ENCODE data around the gene CROCC2.

The CROCC2 gene

DNA sequence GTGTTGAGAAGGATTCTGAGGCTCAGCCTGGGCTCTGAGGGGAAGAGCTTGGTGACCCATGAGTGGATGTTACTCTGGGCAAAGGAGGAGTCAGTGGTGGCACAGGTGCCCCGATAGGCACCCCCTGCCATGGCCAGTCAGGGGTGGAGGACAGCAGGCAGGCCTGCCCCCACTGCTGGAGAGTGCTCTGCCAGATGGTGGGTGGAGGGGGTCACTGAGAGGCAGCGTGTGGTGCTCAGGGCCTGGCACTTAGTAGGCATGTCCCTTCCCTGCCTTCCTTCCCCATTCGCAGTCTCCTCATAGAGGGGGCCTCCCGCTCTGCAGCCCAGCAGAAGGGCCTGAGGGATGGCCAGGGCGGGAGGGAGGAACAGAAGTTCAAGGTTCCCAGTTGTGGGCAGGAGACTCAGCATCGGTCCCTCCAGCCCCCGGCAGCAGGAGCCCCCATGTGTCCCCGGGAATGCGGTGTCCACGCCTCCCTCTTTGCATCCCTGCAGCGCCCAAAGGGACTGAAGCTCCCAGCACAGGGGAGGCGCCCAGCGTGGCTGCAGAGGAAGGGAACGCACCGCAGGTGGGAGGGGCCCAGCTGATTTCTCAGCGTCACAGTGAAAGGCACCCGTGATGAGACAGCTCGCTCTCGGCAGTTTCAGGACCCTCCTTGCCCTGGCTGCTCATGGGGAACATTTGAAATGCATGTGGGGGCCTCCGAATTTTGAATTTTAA lies 86.6 kb downstream of the CROCC2 start:
- peaks cover 0 to 16% (median 8%) of the 10 kb centered on the region in 5 experiments for H3K9me3 ChIP-seq (ENCODE audit: control extremely low read depth in 1 of 5, control insufficient read depth in 4 of 5, insufficient read depth in 2 of 5, low read depth in 1 of 5, low read length in 4 of 5)
- peaks cover 0 to 2% (median 0%) of the 10 kb centered on the region in 5 experiments for H3K27me3 ChIP-seq (replicated peaks in 2 of 5; ENCODE audit: control insufficient read depth in 4 of 5, insufficient read depth in 5 of 5, low read length in 4 of 5)
- CTCF ChIA-PET = interaction anchor here (1.0 to 1.2 kb wide), 4 partner anchors 9 to 141 kb away, joined by 3 read pairs; no protein-coding TSS in a partner anchor
- DNase-seq = peak in 2 of 3 donors; percentile 66 to 70
- H3K36me3 ChIP-seq (ENCODE audit: control insufficient read depth in 4 of 4, insufficient read depth in 4 of 4, low read length in 3 of 4) = no peaks in the 10 kb centered on the region
- 46% methylated on average over 11 of the region's 20 CpGs for WGBS (ENCODE audit: insufficient coverage)
- H3K27ac ChIP-seq (ENCODE audit: insufficient read depth in 1 of 2, low read depth in 1 of 2, low read length in 2 of 2, poor library complexity in 1 of 2, severe bottlenecking in 2 of 2) = no peak overlapping the region
- H3K4me3 ChIP-seq (ENCODE audit: control insufficient read depth in 1 of 7, extremely low read depth in 1 of 7, insufficient read depth in 4 of 7, low read depth in 2 of 7, low read length in 6 of 7) = no peak overlapping the region
- POLR2A ChIA-PET = no interaction called here
- H3K4me1 ChIP-seq (ENCODE audit: control extremely low read depth in 1 of 4, control insufficient read depth in 4 of 4, insufficient read depth in 4 of 4, low read length in 3 of 4) = peaks cover 0 to 49% (median 22%) of the 10 kb centered on the region in 4 experiments

DNA sequence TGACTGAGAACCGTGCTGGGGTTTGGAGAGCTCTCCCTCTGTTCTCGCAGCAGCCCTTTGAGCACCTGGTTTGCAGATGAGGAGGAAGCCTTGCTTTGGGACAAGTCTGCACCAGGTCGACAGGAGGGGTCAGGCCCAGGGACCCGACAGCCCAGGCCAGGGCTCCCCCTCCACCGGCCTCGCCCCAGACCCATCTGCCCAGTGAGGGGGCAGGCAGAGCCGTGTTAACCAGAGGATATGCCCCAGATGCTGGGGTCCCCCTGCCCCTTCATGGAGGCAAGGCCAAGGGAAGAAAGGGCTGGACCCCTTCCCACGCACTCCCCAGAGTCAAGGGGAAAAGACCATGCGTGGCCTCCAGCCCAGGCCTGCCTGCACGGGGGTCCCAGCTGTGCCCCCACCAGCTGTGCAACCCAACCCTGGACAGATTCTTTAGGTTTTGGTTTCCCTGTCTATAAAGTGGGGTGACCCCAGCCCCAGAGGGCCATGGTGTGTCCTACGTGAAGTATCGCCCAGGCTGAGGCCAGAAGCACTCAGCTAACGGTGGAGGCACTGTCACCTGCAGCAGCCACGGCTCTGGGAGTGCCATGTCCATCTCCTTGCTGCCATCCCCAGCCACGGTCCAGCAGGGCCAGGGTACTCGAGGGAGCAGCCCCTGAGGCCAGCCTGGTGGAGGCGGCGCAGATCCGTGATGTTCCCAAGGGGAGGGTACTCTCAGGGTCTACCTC lies 87.5 kb downstream of the CROCC2 start:
- Histone ChIP-seq H3K27me3 (replicated peaks in 2 of 5; ENCODE audit: control insufficient read depth in 4 of 5, insufficient read depth in 5 of 5, low read length in 4 of 5) (peaks cover 0 to 6% (median 0%) of the 10 kb centered on the region in 5 experiments), H3K4me3 (ENCODE audit: control insufficient read depth in 1 of 7, extremely low read depth in 1 of 7, insufficient read depth in 4 of 7, low read depth in 2 of 7, low read length in 6 of 7) (no peak overlapping the region), H3K27ac (ENCODE audit: insufficient read depth in 1 of 2, low read depth in 1 of 2, low read length in 2 of 2, poor library complexity in 1 of 2, severe bottlenecking in 2 of 2) (no peak overlapping the region), H3K4me1 (ENCODE audit: control extremely low read depth in 1 of 4, control insufficient read depth in 4 of 4, insufficient read depth in 4 of 4, low read length in 3 of 4) (peaks cover 0 to 54% (median 25%) of the 10 kb centered on the region in 4 experiments), H3K36me3 (ENCODE audit: control insufficient read depth in 4 of 4, insufficient read depth in 4 of 4, low read length in 3 of 4) (no peaks in the 10 kb centered on the region), H3K9me3 (ENCODE audit: control extremely low read depth in 1 of 5, control insufficient read depth in 4 of 5, insufficient read depth in 2 of 5, low read depth in 1 of 5, low read length in 4 of 5) (peaks cover 0 to 7% (median 0%) of the 10 kb centered on the region in 5 experiments)
- DNase-seq = no peak
- 96% methylated on average over 19 of the region's 19 CpGs for WGBS (ENCODE audit: insufficient coverage)
- CTCF ChIA-PET = interaction anchor here (1.0 to 1.2 kb wide), 4 partner anchors 10 to 142 kb away, joined by 3 read pairs; no protein-coding TSS in a partner anchor
- POLR2A ChIA-PET = interaction anchor here (0.5 kb wide), 1 partner anchor 48 kb away, joined by 3 read pairs; no protein-coding TSS in a partner anchor

- 89% methylated on average over 13 of the region's 16 CpGs for WGBS (ENCODE audit: insufficient coverage)
Measured at GRCh38 chr2:240994171-240994896, 88.2 kb downstream of the CROCC2 start.

DNA sequence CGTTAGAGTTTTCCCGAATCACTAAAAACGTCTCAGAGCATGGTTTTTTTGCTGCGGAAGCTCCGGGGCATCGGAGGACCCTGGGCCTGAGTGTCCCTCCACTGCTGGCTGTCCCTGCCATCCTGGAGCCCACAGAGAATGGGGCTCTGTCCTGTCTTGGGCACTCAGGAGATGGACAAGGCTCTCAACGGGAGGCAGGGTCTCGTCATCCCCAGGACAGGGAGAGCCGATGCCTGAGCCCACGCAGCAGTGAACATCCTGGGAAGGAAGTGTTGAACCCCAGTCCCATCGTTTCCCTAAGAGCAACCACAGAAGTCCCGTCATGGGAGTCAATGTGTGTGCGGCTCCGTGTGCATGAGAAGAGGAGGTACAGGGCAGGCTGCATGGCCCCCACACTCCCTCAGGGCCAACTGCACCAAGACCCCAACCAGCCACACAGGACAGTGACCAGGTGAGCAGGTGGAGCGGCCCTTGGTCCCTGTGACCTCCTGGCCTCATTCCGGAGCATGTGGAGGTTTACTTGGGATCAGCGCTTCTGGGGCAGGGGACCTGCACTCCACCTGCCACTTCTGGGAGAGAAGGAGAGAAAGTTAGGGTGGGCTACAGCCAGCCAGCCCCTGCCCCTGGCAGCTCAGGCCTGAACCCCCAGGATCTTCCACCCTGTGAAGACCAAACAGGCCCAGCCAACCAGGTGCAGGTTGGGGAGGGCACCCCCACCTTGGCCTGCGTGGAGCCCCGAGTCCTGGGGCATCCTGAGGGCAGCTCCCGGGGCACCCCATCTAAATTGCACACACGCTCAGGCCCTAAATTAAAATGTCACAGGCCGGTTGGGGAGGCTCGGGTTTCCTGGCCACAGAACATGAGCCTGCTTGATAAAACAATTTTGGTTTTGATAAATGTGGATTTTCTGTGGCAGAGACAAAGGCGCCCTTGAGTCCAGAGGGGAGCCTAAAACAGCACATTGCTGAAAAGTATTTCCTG lies 89.2 kb downstream of the CROCC2 start:
- H3K4me1 ChIP-seq (ENCODE audit: control extremely low read depth in 1 of 4, control insufficient read depth in 4 of 4, insufficient read depth in 4 of 4, low read length in 3 of 4) = peaks cover 0 to 67% (median 30%) of the 10 kb centered on the region in 4 experiments
- CTCF ChIA-PET = interaction anchor here (1.0 kb wide), 1 partner anchor 11 kb away, joined by 3 read pairs; no protein-coding TSS in a partner anchor
- POLR2A ChIA-PET = interaction anchor here (1.2 kb wide), 1 partner anchor 63 kb away, joined by 3 read pairs; no protein-coding TSS in a partner anchor
- H3K36me3 ChIP-seq (ENCODE audit: control insufficient read depth in 4 of 4, insufficient read depth in 4 of 4, low read length in 3 of 4) = no peaks in the 10 kb centered on the region
- peak; percentile 61 to 89 (median 79) for DNase-seq
- H3K27ac ChIP-seq (ENCODE audit: insufficient read depth in 1 of 2, low read depth in 1 of 2, low read length in 2 of 2, poor library complexity in 1 of 2, severe bottlenecking in 2 of 2) = peak overlapping the region in 1 of 2 experiments; percentile 0
- H3K9me3 ChIP-seq (ENCODE audit: control extremely low read depth in 1 of 5, control insufficient read depth in 4 of 5, insufficient read depth in 2 of 5, low read depth in 1 of 5, low read length in 4 of 5) = no peaks in the 10 kb centered on the region
- peak overlapping the region in 1 of 7 experiments; percentile 21 for H3K4me3 ChIP-seq (ENCODE audit: control insufficient read depth in 1 of 7, extremely low read depth in 1 of 7, insufficient read depth in 4 of 7, low read depth in 2 of 7, low read length in 6 of 7)
- peaks cover 0 to 10% (median 2%) of the 10 kb centered on the region in 5 experiments for H3K27me3 ChIP-seq (replicated peaks in 2 of 5; ENCODE audit: control insufficient read depth in 4 of 5, insufficient read depth in 5 of 5, low read length in 4 of 5)
- WGBS (ENCODE audit: insufficient coverage) = 36% methylated on average over 16 of the region's 24 CpGs

More at GRCh38 chr2:240994171-240994896, 88.2 kb downstream of the CROCC2 start:
- DNase-seq = no peak
- ChIA-PET POLR2A (interaction anchor here (0.5 kb wide), 1 partner anchor 47 kb away, joined by 3 read pairs; no protein-coding TSS in a partner anchor), CTCF (interaction anchor here (1.0 kb wide), 1 partner anchor 10 kb away, joined by 3 read pairs; no protein-coding TSS in a partner anchor)
- Histone ChIP-seq H3K27me3 (replicated peaks in 2 of 5; ENCODE audit: control insufficient read depth in 4 of 5, insufficient read depth in 5 of 5, low read length in 4 of 5) (peaks cover 0 to 6% (median 0%) of the 10 kb centered on the region in 5 experiments), H3K4me3 (ENCODE audit: control insufficient read depth in 1 of 7, extremely low read depth in 1 of 7, insufficient read depth in 4 of 7, low read depth in 2 of 7, low read length in 6 of 7) (no peak overlapping the region), H3K9me3 (ENCODE audit: control extremely low read depth in 1 of 5, control insufficient read depth in 4 of 5, insufficient read depth in 2 of 5, low read depth in 1 of 5, low read length in 4 of 5) (peaks cover 0 to 1% (median 0%) of the 10 kb centered on the region in 5 experiments), H3K27ac (ENCODE audit: insufficient read depth in 1 of 2, low read depth in 1 of 2, low read length in 2 of 2, poor library complexity in 1 of 2, severe bottlenecking in 2 of 2) (no peak overlapping the region), H3K4me1 (ENCODE audit: control extremely low read depth in 1 of 4, control insufficient read depth in 4 of 4, insufficient read depth in 4 of 4, low read length in 3 of 4) (peaks cover 0 to 57% (median 26%) of the 10 kb centered on the region in 4 experiments), H3K36me3 (ENCODE audit: control insufficient read depth in 4 of 4, insufficient read depth in 4 of 4, low read length in 3 of 4) (no peaks in the 10 kb centered on the region)

- no peak overlapping the region for H3K27ac ChIP-seq (ENCODE audit: insufficient read depth in 1 of 2, low read depth in 1 of 2, low read length in 2 of 2, poor library complexity in 1 of 2, severe bottlenecking in 2 of 2)
- DNase-seq = no peak
- no peaks in the 10 kb centered on the region for H3K9me3 ChIP-seq (ENCODE audit: control extremely low read depth in 1 of 5, control insufficient read depth in 4 of 5, insufficient read depth in 2 of 5, low read depth in 1 of 5, low read length in 4 of 5)
- WGBS (ENCODE audit: insufficient coverage) = 24% methylated on average over 13 of the region's 19 CpGs
- CTCF ChIA-PET = no interaction called here
- peaks cover 0 to 15% (median 2%) of the 10 kb centered on the region in 5 experiments for H3K27me3 ChIP-seq (replicated peaks in 2 of 5; ENCODE audit: control insufficient read depth in 4 of 5, insufficient read depth in 5 of 5, low read length in 4 of 5)
- no peaks in the 10 kb centered on the region for H3K36me3 ChIP-seq (ENCODE audit: control insufficient read depth in 4 of 4, insufficient read depth in 4 of 4, low read length in 3 of 4)
- peaks cover 0 to 73% (median 30%) of the 10 kb centered on the region in 4 experiments for H3K4me1 ChIP-seq (ENCODE audit: control extremely low read depth in 1 of 4, control insufficient read depth in 4 of 4, insufficient read depth in 4 of 4, low read length in 3 of 4)
- peak overlapping the region in 2 of 7 experiments; percentile 21 to 33 for H3K4me3 ChIP-seq (ENCODE audit: control insufficient read depth in 1 of 7, extremely low read depth in 1 of 7, insufficient read depth in 4 of 7, low read depth in 2 of 7, low read length in 6 of 7)
- POLR2A ChIA-PET = interaction anchor here (1.2 kb wide), 1 partner anchor 62 kb away, joined by 3 read pairs; no protein-coding TSS in a partner anchor
Measured at GRCh38 chr2:240996161-240996833, 90.2 kb downstream of the CROCC2 start.
